ENCODE results near the gene DPEP1.
"Not testable (repeated sequence)": the region's sequence is repeated elsewhere in the genome, so short reads cannot be mapped to it uniquely, and the experiment has no call there.

The DPEP1 gene

GRCh38 chr16:89645122-89645521, 31.7 kb downstream of the DPEP1 start:
- in situ Hi-C loops (cut with HindIII; ENCODE audit: low sequenced_read_pairs): no loop called here

- in situ Hi-C loops (cut with HindIII; ENCODE audit: low sequenced_read_pairs): no loop called here
Measured at GRCh38 chr16:89646270-89646669, 32.8 kb downstream of the DPEP1 start.

- in situ Hi-C loops (cut with HindIII; ENCODE audit: low sequenced_read_pairs): no loop called here
Measured at GRCh38 chr16:89646906-89647305, 33.5 kb downstream of the DPEP1 start.

- in situ Hi-C loops (cut with HindIII; ENCODE audit: low sequenced_read_pairs): no loop called here
Measured at GRCh38 chr16:89651584-89651983, 38.1 kb downstream of the DPEP1 start.

- in situ Hi-C loops (cut with HindIII; ENCODE audit: low sequenced_read_pairs): no loop called here
Measured at GRCh38 chr16:89653656-89654295, 40.3 kb downstream of the DPEP1 start.

- in situ Hi-C loops (cut with HindIII; ENCODE audit: low sequenced_read_pairs): no loop called here
Measured at GRCh38 chr16:89655062-89655643, 41.7 kb downstream of the DPEP1 start.

GRCh38 chr16:89656435-89657121, 43.1 kb downstream of the DPEP1 start:
- in situ Hi-C loops (cut with HindIII; ENCODE audit: low sequenced_read_pairs): no loop called here

- in situ Hi-C loops (cut with HindIII; ENCODE audit: low sequenced_read_pairs): no loop called here
Measured at GRCh38 chr16:89657442-89658220, 44.2 kb downstream of the DPEP1 start, which contains the start of the genes CHMP1A and SPATA33. Gene CHMP1A (minus strand): TSS chr16:89657708. CDS start chr16:89657588, 120 bp downstream. Gene SPATA33 (plus strand): TSS chr16:89657836. CDS start chr16:89657912, 76 bp downstream.

GRCh38 chr16:89658221-89658879, 44.9 kb downstream of the DPEP1 start:
- in situ Hi-C loops (cut with HindIII; ENCODE audit: low sequenced_read_pairs): no loop called here

GRCh38 chr16:89660146-89660545, 46.7 kb downstream of the DPEP1 start:
- in situ Hi-C loops (cut with HindIII; ENCODE audit: low sequenced_read_pairs): no loop called here

GRCh38 chr16:89661215-89661614, 47.8 kb downstream of the DPEP1 start:
- in situ Hi-C loops (cut with HindIII; ENCODE audit: low sequenced_read_pairs): no loop called here

- in situ Hi-C loops (cut with HindIII; ENCODE audit: low sequenced_read_pairs): not testable (repeated sequence)
Measured at GRCh38 chr16:89664238-89664637, 50.8 kb downstream of the DPEP1 start.

- in situ Hi-C loops (cut with HindIII; ENCODE audit: low sequenced_read_pairs): not testable (repeated sequence)
Measured at GRCh38 chr16:89667000-89667399, 53.6 kb downstream of the DPEP1 start.

GRCh38 chr16:89667633-89668032, 54.2 kb downstream of the DPEP1 start:
- in situ Hi-C loops (cut with HindIII; ENCODE audit: low sequenced_read_pairs): no loop called here

GRCh38 chr16:89668790-89669158, 55.3 kb downstream of the DPEP1 start:
- in situ Hi-C loops (cut with HindIII; ENCODE audit: low sequenced_read_pairs): no loop called here

GRCh38 chr16:89669755-89670154, 56.3 kb downstream of the DPEP1 start:
- in situ Hi-C loops (cut with HindIII; ENCODE audit: low sequenced_read_pairs): no loop called here

GRCh38 chr16:89670496-89671431, 57.3 kb downstream of the DPEP1 start:
- in situ Hi-C loops (cut with HindIII; ENCODE audit: low sequenced_read_pairs): no loop called here

GRCh38 chr16:89671565-89671964, 58.1 kb downstream of the DPEP1 start:
- in situ Hi-C loops (cut with HindIII; ENCODE audit: low sequenced_read_pairs): not testable (repeated sequence)

- in situ Hi-C loops (cut with HindIII; ENCODE audit: low sequenced_read_pairs): no loop called here
Measured at GRCh38 chr16:89672177-89672941, 58.9 kb downstream of the DPEP1 start.
